Epithelial cell of proximal tubule (primary cell): ENCODE results near the gene SYT17. TPM values are rescaled to one million over a fixed set of nuclear protein-coding genes. Genes with fewer than 3 reads are reported as not detected.

Experiments
- DNase-seq: peaks from one replicate; pipeline ENCODE4 v3.0.0-alpha.2; 2011; ENCODE audit warnings: low read depth
- H3K4me3 ChIP-seq: 2 replicates; pipeline ENCODE4 v1.5.1; 2011; ENCODE audit warnings: low read depth, mild to moderate bottlenecking, low read length
- CTCF ChIP-seq: conservative IDR thresholded peaks from 2 replicates; pipeline ENCODE4 v1.5.1; 2012; ENCODE audit warnings: low read depth, mild to moderate bottlenecking, low read length
- total RNA-seq: library from RNA; depleted of rRNA; stranded (reverse); fragments of >200 nt; gene quantifications from 2 replicates; pipeline ENCODE4 v1.2.3, GENCODE V29; 2015

SYT17 gene
- total RNA-seq, 1 donor from 2014 or later, result 1.2 TPM

GRCh38 chr16:19127674-19128131 lies 40.3 kb upstream of the SYT17 start:
- no peak for DNase-seq
- H3K4me3 ChIP-seq, result no peak overlapping the region
- TF ChIP-seq CTCF, result no peak

- no peak for TF ChIP-seq CTCF
- DNase-seq, result no peak
- H3K4me3 ChIP-seq, result no peak overlapping the region
These were observed 39.4 kb upstream of the SYT17 start for GRCh38 chr16:19128454-19129200.

DNA sequence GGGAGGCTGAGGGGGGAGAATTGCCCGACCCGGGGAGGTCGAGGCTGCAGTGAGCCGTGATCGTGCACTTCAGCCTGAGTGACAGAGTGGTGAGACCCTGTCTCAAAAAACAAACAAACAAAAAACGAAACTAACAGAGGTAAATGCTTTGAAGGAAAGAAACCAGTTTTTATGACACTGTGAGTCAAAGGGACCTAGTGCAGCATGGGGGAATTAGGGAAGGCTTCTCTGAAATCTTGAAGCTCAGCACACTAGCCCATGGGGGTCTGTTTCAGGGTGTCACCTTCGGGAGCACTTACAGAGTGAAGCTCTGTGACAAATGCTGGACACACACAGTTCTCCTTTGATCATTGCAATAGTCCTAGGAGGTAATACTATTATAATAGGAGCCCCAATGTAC lies 37.7 kb upstream of the SYT17 start:
- no peak for DNase-seq
- H3K4me3 ChIP-seq, result no peak overlapping the region
- TF ChIP-seq CTCF, result no peak

DNA sequence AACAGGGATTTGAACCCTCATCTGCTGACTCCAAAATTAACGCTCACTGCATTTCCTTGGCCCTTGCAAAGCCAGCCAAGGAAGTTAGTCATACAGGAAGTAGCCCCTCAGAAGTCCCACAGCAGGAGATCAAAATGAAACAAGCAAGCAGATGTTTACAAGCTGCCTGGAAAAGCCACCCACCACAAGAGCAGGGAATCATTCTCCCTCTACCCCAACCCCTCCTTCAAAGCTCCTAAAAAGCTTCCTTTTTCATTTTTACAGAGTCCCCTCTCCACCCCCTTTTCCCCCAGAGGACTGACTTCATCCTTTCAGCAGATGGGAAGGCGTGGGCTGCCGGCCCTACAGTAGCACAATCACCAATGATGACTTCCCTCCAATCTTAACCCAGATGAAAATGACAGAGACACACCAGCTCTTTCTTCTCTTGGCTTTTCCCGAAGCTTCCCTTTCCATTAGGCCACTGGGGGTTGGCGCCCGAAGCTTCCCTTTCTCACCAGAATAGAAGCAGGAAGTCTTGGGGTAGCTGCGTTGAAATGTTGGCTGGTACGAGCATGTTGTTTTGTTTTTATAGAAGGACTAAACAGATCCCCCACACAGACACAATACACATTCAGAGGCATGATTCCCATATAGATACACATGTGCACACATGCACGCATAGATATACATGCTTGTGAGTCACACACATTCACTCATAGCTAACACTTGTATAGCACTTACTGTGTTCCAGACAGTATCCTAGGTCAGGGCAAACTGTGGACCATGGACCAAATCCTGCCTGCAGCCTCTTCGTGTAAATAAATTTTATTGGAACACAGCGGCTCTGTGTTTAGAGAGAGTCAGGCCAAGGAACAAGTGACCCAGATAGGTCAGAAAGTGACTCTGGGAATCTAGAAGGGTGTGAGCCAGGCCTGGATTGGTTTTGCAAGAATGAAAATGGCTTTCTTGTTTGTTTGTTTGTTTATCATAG lies 36.9 kb upstream of the SYT17 start:
- TF ChIP-seq CTCF, result no peak
- no peak for DNase-seq
- no peak overlapping the region for H3K4me3 ChIP-seq

DNA sequence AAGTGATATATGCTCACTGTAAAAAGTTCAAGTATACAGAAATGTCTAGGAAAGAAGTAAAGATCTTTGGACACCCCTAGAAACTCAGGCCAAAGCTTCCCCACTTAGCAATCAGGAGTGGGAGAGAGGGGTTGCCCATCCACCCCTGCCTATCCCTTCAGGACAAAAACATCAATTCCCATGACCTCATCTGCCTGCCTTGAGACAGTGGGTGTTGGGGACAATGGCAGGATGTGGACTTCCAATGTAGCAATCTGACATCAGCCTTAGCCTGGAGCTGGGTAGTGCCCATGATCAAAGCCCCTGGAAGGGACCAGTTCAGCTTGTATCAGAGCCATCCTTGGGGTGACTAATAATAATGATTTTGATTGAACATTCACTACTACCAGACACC lies 36.2 kb upstream of the SYT17 start:
- H3K4me3 ChIP-seq, result no peak overlapping the region
- no peak for TF ChIP-seq CTCF
- DNase-seq, result no peak

GRCh38 chr16:19132255-19132654 lies 35.8 kb upstream of the SYT17 start:
- no peak overlapping the region for H3K4me3 ChIP-seq
- no peak for TF ChIP-seq CTCF
- no peak for DNase-seq
